Effector memory CD8-positive, alpha-beta T cell (primary cell): ENCODE results near the gene RAB25.
A peak's percentile ranks its signal among the peaks of the same experiment; 100 is the strongest.
"Not testable (repeated sequence)": the region's sequence is repeated elsewhere in the genome, so short reads cannot be mapped to it uniquely, and the experiment has no call there.

ENCODE experiments used
- ATAC-seq: fragments of 150-1000 bp; cut with Tn5 transposase; replicated peaks from 2 replicates; pipeline ENCODE4 v1.10.0; 2021; ENCODE audit warnings: mild to moderate bottlenecking, moderate library complexity
- DNase-seq, 3 experiments: peaks; one replicate each; pipeline ENCODE4 v3.0.0; 2021
- H3K27ac Mint-ChIP-seq, 2 donors: one replicate each; pipeline ENCODE4 v1.8.0; 2022; ENCODE audit warnings: mild to moderate bottlenecking in 2 of 2, mixed read lengths in 2 of 2, moderate library complexity in 2 of 2
- H3K27me3 Mint-ChIP-seq, 2 donors: one replicate each; pipeline ENCODE4 v1.8.0; 2022; ENCODE audit warnings: mixed read lengths in 2 of 2
- H3K36me3 Mint-ChIP-seq: one replicate; pipeline ENCODE4 v1.8.0; 2022; ENCODE audit warnings: mild to moderate bottlenecking, moderate library complexity, mixed read lengths; ENCODE audit not compliant: insufficient read depth
- H3K4me1 Mint-ChIP-seq, 2 donors: one replicate each; pipeline ENCODE4 v1.8.0; 2022; ENCODE audit warnings: low read depth in 2 of 2, mixed read lengths in 2 of 2
- H3K4me3 Mint-ChIP-seq, 2 donors: one replicate each; pipeline ENCODE4 v1.8.0; 2022; ENCODE audit warnings: mild to moderate bottlenecking in 2 of 2, mixed read lengths in 2 of 2, moderate library complexity in 2 of 2
- H3K9me3 Mint-ChIP-seq, 2 donors: one replicate each; pipeline ENCODE4 v1.8.0; 2022; ENCODE audit warnings: mixed read lengths in 2 of 2

The RAB25 gene

DNA sequence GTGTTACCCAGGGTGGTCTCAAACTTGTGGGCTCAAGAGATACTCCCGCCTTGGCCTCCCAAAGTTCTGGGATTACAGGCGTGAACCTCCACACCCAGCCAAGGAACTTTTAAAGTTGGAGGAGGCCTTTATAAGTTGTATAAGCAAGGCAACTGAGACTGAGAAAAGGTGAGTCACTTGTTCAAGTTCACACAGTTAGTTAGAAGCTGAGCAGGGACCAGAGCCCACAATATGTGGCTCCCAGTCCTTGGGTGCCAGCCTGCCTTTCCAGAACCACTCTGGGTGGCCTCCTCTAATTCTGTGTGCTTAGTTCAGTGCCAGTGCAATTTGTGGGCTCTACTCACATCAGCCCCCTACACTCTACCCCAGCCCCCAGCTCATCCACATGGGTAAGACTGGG lies 3.7 kb downstream of the RAB25 start:
- H3K36me3 Mint-ChIP-seq, result peaks cover 2% of the 10 kb centered on the region
- H3K4me1 Mint-ChIP-seq, result peaks cover 5% of the 10 kb centered on the region in 2 donors
- H3K27me3 Mint-ChIP-seq, result no peaks in the 10 kb centered on the region
- no peak for DNase-seq
- peak overlapping the region in 1 of 2 donors; percentile 0 for H3K27ac Mint-ChIP-seq
- H3K4me3 Mint-ChIP-seq, result no peak overlapping the region
- no peak for ATAC-seq
- H3K9me3 Mint-ChIP-seq, result no peaks in the 10 kb centered on the region

DNA sequence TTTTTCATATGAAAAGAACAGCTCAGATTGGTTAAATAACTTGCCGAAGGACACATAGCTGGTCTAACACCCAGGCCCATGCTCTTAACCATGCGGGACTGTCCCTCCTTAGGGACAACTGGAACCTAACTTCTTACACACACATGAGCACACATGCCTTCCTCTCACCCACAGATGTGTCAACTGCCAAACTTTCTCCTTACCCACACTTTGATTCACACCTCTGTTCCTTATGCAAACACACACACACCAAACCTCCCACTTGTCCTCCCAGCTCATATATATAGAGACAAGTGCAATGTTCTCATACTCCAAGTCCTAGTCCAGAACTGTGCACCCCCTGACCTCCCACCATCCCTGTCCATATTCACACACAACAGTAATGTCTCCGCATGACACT lies 4.3 kb downstream of the RAB25 start:
- Mint-ChIP-seq H3K9me3 (no peaks in the 10 kb centered on the region), H3K4me1 (peaks cover 5% of the 10 kb centered on the region in 2 donors), H3K27ac (peak overlapping the region in 1 of 2 donors; percentile 0), H3K36me3 (peaks cover 2% of the 10 kb centered on the region), H3K4me3 (no peak overlapping the region), H3K27me3 (no peaks in the 10 kb centered on the region)
- DNase-seq (no peak), ATAC-seq (no peak)

DNA sequence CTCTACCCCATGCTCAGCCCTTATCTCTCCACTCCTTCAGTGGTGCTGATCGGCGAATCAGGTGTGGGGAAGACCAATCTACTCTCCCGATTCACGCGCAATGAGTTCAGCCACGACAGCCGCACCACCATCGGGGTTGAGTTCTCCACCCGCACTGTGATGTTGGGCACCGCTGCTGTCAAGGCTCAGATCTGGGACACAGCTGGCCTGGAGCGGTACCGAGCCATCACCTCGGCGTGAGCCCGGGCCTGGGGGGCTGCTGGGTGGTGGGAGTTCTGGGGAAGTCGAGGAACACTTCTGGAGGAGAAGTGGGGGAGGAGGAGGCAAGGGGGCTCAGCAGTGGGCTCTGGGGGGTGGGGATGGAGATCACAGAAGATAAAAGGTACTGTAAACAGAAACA lies 4.9 kb downstream of the RAB25 start:
- no peak for ATAC-seq

DNA sequence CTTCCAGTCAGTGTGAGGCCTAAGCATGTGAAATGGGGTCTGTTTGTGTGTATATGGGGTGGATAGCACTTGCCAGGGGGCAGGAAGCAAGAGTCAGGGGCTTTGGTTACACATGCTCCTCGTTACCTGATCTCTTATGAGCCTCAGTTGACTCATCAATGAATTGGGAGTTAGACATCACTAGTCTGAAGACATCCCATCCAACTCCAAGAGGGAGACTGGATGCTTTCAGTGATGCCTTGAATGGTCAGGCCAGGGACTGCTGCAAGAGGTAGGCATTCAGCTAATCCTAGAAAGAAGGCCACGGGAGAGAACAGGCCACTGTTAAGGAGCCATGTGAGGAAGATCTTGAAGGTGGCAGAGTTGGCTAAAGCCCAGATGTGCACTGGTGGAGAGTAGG lies 6.3 kb downstream of the RAB25 start:
- Mint-ChIP-seq H3K9me3 (no peaks in the 10 kb centered on the region), H3K4me1 (peaks cover 5% of the 10 kb centered on the region in 2 donors), H3K36me3 (peaks cover 2% of the 10 kb centered on the region), H3K27me3 (no peaks in the 10 kb centered on the region), H3K4me3 (no peak overlapping the region), H3K27ac (no peak overlapping the region)
- DNase-seq (no peak), ATAC-seq (no peak)

More for the DNA sequence above, 4.9 kb downstream of the RAB25 start:
- peaks cover 2% of the 10 kb centered on the region for H3K36me3 Mint-ChIP-seq
- peak overlapping the region in 1 of 2 donors; percentile 17 for H3K27ac Mint-ChIP-seq
- DNase-seq, result no peak
- no peak overlapping the region for H3K4me3 Mint-ChIP-seq
- no peaks in the 10 kb centered on the region for H3K9me3 Mint-ChIP-seq
- no peaks in the 10 kb centered on the region for H3K27me3 Mint-ChIP-seq
- H3K4me1 Mint-ChIP-seq, result peaks cover 5% of the 10 kb centered on the region in 2 donors

DNA sequence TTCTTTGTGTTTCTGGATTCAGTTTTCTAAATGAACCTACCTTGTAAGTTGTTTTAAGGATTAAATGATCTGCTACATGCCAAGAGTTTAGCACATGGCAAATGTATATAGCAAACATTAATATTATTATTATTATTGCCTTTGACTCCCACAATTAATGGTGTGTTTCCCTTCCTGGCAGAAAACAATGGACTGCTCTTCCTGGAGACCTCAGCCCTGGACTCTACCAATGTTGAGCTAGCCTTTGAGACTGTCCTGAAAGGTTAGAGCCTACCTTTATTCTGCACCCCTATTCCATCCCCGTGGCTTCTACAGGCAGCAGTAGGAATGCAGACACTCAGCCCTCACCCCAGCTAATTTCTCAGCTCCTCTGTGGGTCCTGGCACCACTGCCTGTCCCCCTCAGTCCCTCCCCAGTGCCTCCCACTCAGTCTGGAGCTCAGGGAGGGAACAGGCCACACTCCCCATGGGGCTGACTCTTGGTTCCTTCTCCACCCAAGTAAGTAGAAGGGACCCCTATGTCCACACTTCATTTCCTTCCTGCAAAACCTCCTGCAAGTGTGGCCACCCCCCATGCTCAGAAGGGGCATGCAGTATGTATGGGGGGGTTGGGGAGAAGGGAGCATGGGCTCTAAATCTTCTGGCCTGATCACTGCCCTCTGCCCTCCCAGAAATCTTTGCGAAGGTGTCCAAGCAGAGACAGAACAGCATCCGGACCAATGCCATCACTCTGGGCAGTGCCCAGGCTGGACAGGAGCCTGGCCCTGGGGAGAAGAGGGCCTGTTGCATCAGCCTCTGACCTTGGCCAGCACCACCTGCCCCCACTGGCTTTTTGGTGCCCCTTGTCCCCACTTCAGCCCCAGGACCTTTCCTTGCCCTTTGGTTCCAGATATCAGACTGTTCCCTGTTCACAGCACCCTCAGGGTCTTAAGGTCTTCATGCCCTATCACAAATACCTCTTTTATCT lies 8.8 kb downstream of the RAB25 start:
- Mint-ChIP-seq H3K9me3 (no peaks in the 10 kb centered on the region), H3K27ac (no peak overlapping the region), H3K4me3 (no peak overlapping the region), H3K27me3 (no peaks in the 10 kb centered on the region), H3K4me1 (peaks cover 5% of the 10 kb centered on the region in 2 donors), H3K36me3 (peaks cover 2% of the 10 kb centered on the region)
- ATAC-seq (no peak), DNase-seq (no peak)

- H3K4me1 Mint-ChIP-seq, result peaks cover 5% of the 10 kb centered on the region in 2 donors
- DNase-seq (no peak), ATAC-seq (no peak)
- no peak overlapping the region for H3K27ac Mint-ChIP-seq
- H3K27me3 Mint-ChIP-seq, result peaks cover 0 to 6% of the 10 kb centered on the region in 2 donors
- peaks cover 1% of the 10 kb centered on the region for H3K36me3 Mint-ChIP-seq
- H3K4me3 Mint-ChIP-seq, result no peak overlapping the region
- no peaks in the 10 kb centered on the region for H3K9me3 Mint-ChIP-seq
Observed at GRCh38 chr1:156070548-156070947, 9.6 kb downstream of the RAB25 start.

- not testable (repeated sequence) for H3K36me3 Mint-ChIP-seq, H3K27ac Mint-ChIP-seq, H3K4me1 Mint-ChIP-seq, H3K9me3 Mint-ChIP-seq, H3K27me3 Mint-ChIP-seq, ATAC-seq, H3K4me3 Mint-ChIP-seq, DNase-seq
Observed at GRCh38 chr1:156071332-156071816, 10.4 kb downstream of the RAB25 start.

DNA sequence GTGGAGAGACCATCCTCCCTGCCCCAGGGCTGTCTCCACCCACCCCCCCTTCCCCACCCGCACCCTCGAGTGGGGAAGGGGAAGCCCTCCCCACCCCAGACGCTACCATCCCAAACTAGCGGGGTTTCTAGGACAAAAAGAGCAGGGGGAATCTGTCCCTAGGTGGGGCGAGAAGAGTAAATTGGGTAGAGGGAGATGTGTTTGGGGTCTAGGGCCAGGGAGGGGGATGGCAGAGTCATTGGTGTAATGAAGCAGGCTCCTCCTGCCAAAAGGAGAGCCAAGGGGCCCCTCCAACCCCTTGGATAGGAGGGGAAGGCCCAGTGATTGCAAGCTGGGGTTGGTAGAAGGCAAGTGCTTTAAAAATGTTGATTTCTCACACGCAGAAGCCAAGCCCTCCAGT lies 11.3 kb downstream of the RAB25 start:
- H3K4me1 Mint-ChIP-seq, result no peaks in the 10 kb centered on the region
- peaks cover 0 to 6% of the 10 kb centered on the region in 2 donors for H3K27me3 Mint-ChIP-seq
- H3K27ac Mint-ChIP-seq, result no peak overlapping the region
- H3K9me3 Mint-ChIP-seq, result no peaks in the 10 kb centered on the region
- H3K36me3 Mint-ChIP-seq, result no peaks in the 10 kb centered on the region
- ATAC-seq (no peak), DNase-seq (no peak)
- H3K4me3 Mint-ChIP-seq, result no peak overlapping the region

DNA sequence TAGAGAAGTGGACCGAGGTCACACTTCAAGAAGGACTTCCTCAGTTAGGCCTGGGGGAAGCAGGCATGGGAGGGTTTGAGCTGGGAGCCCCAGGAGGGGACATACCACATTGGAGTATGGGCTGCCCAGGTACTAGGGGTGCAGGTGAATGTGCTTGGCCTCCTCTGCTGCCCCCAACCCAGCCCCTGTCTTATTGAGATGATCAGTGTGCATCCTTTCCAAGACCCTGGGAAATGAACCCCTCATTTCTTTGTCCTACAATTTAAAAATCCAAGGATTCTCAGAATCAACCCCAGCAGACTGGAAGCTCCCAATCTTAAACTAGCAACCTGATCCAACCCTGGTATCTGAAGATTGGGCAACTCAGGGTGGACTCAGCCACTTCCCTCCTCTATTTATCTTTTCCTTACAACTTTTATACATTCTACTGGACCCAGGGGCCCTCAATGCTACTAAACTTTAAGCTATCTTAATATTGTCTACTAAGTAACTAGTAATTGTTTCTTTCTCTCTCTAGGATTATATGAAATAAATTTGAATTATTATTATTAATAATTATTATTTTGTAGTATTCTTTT lies 12.2 kb downstream of the RAB25 start:
- H3K27me3 Mint-ChIP-seq, result peaks cover 0 to 6% of the 10 kb centered on the region in 2 donors
- H3K27ac Mint-ChIP-seq, result no peak overlapping the region
- no peak for ATAC-seq
- no peak overlapping the region for H3K4me3 Mint-ChIP-seq
- H3K36me3 Mint-ChIP-seq, result no peaks in the 10 kb centered on the region
- no peak for DNase-seq
- H3K4me1 Mint-ChIP-seq, result no peaks in the 10 kb centered on the region
- H3K9me3 Mint-ChIP-seq, result no peaks in the 10 kb centered on the region

- Mint-ChIP-seq H3K9me3 (no peaks in the 10 kb centered on the region), H3K27ac (no peak overlapping the region), H3K36me3 (no peaks in the 10 kb centered on the region), H3K4me3 (no peak overlapping the region), H3K4me1 (no peaks in the 10 kb centered on the region), H3K27me3 (peaks cover 0 to 6% of the 10 kb centered on the region in 2 donors)
- no peak for ATAC-seq
- DNase-seq, result no peak
Observed at GRCh38 chr1:156073740-156074139, 12.8 kb downstream of the RAB25 start.

- H3K36me3 Mint-ChIP-seq, result no peaks in the 10 kb centered on the region
- DNase-seq (no peak), ATAC-seq (no peak)
- no peak overlapping the region for H3K4me3 Mint-ChIP-seq
- H3K27me3 Mint-ChIP-seq, result peaks cover 0 to 10% of the 10 kb centered on the region in 2 donors
- no peak overlapping the region for H3K27ac Mint-ChIP-seq
- no peaks in the 10 kb centered on the region for H3K9me3 Mint-ChIP-seq
- no peaks in the 10 kb centered on the region for H3K4me1 Mint-ChIP-seq
Observed at GRCh38 chr1:156074661-156075060, 13.7 kb downstream of the RAB25 start.

DNA sequence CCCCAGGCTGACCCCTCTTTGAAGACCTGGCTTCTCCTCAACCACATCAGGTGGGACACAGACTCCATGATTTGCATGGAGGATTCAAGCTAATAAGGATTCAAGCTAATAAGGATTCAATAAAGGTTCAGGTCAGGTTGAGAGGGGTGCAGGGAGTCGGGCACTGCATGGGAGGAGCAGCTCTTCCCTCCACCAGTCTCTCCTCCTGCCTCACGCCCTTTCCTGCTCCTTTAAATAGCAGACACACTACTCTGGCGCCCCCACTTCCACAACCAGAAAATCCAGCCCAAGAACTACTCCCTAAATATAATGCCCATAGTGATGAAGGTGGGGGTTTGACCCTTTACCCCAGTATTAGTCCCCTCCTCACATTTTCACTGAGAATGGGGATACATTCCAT lies 14.2 kb downstream of the RAB25 start:
- Mint-ChIP-seq H3K4me1 (no peaks in the 10 kb centered on the region), H3K9me3 (no peaks in the 10 kb centered on the region), H3K27ac (no peak overlapping the region), H3K36me3 (no peaks in the 10 kb centered on the region), H3K27me3 (peaks cover 0 to 13% of the 10 kb centered on the region in 2 donors), H3K4me3 (no peak overlapping the region)
- no peak for DNase-seq
- no peak for ATAC-seq

- Mint-ChIP-seq H3K36me3 (no peaks in the 10 kb centered on the region), H3K4me3 (no peak overlapping the region), H3K4me1 (no peaks in the 10 kb centered on the region), H3K27ac (no peak overlapping the region), H3K9me3 (no peaks in the 10 kb centered on the region), H3K27me3 (peaks cover 2 to 13% of the 10 kb centered on the region in 2 donors)
- DNase-seq, result no peak
- ATAC-seq, result no peak
Observed at GRCh38 chr1:156075775-156076204, 14.8 kb downstream of the RAB25 start.
